Glomerular visceral epithelial cell (primary cell): ENCODE results near the gene PRRT1.

Experiments used
- DNase-seq: peaks from one replicate; pipeline ENCODE4 v3.0.0-alpha.2; 2016; ENCODE audit errors: extremely low spot score

Gene PRRT1

DNA sequence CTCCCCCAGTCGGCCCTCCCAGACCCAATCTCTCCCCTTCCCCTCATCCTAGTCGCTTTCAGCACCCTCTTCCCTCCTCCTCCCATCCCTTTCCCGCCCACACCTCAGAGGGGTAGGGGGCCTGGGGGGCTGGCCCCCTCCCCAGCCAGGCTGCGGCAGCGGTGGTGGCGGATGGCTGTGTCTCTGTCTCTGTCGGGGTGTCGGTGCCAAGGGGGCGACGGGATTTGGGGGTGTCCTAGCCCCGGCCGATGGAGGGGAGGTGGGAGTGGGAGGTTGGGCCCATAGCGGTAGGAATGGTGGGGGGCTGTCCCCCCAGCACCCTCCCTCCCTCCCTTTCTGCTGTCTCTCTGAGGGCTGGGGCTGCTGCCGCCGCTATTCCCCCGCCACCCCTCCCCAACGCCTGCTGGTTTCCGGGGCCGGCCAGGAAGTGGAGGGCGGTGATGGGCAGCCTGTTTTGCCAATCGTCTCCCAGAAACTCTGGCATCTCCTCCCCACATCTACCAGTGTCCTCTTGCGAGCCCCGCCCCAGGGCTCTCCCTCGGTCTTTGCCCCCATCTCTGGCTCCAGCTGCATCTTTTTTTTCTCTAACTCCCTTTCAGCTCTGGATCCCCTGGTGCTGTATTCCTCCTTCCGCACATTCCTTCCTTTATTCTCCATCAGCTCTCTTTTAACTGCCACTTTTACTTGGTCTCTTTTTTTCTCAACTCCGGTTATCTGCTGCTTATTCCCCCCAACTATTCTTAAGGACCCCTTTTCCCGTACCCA is 24.2 kb upstream of the PRRT1 start, which contains the start of gene AGPAT1:
Gene AGPAT1 (minus strand): TSS at position 374 of the 765 bp plus-strand sequence. CDS start 4,588 bp downstream, outside the sequence.
- peak; percentile 97 for DNase-seq

GRCh38 chr6:32175322-32175710 is 23.6 kb upstream of the PRRT1 start:
- DNase-seq, result no peak

DNA sequence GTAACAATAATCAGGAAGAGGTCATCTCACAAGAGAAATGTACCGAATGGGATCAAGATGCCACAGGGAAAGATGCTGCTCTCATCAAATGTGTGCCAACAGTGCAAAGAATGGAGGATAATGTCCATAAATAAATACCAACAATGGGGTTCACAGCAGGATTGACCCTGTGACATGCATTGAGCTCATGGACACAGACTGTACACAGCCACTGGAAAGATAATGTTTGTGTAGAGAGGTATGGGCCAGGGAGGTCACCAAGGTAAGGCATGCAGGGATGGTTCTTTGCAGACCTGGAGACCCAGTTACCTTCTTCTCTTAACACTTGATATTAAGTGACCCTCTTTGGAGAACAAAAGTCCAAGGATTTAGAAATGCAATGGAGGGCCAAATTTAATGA is 22.7 kb upstream of the PRRT1 start:
- no peak for DNase-seq

GRCh38 chr6:32173051-32173727 is 21.4 kb upstream of the PRRT1 start:
- DNase-seq, result no peak

GRCh38 chr6:32171234-32171633 is 19.5 kb upstream of the PRRT1 start:
- DNase-seq, result no peak

GRCh38 chr6:32170294-32170693 is 18.6 kb upstream of the PRRT1 start:
- DNase-seq, result peak; percentile 20

GRCh38 chr6:32168807-32169591 is 17.3 kb upstream of the PRRT1 start:
- no peak for DNase-seq

GRCh38 chr6:32168350-32168749 is 16.6 kb upstream of the PRRT1 start:
- DNase-seq, result no peak

DNA sequence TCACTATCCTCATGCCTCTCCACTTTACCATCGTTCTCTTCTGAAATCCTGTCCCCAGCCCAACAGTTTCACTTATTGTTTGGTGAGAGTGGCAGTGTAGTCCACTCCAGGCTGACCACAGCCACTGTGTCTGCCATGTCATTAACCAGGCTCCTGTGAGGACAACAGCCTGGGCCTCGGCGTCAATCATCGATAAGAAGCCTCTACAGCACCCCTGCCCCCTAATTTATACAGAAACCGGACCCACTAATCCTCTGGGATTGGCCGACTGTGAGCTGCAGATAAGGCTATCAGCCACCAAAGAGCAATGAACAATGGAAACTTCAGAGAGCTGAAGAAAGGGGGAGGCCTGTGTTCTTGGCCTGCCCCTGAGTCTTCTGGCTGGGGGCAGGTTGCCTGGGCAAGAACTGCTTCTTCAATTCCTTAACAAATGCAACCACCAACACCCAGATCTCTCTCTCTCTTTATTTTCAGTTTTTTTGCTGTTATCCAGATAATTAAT is 16.1 kb upstream of the PRRT1 start:
- DNase-seq, result no peak

DNA sequence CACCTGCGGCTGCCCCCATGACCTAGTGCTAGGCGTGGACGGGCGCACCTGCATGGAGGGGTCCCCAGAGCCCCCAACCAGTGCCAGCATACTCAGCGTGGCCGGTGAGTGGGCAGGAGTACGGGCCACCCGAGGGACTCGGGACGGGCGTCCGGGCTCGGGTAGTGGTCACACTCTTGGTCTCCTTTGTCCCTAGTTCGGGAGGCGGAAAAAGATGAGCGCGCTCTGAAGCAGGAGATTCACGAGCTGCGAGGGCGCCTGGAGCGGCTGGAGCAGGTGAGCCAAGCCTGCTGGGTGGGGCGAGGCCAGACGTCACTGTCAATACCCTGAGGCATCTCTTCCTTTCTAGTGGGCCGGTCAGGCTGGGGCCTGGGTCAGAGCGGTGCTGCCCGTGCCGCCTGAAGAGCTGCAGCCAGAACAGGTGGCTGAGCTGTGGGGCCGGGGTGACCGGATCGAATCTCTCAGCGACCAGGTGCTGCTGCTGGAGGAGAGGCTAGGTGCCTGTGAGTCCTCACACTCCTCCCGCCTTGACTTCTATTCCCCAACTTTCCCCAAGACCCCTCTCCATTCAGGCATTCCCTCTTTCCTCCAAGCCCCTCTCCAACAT is 15.5 kb upstream of the PRRT1 start:
- no peak for DNase-seq

DNA sequence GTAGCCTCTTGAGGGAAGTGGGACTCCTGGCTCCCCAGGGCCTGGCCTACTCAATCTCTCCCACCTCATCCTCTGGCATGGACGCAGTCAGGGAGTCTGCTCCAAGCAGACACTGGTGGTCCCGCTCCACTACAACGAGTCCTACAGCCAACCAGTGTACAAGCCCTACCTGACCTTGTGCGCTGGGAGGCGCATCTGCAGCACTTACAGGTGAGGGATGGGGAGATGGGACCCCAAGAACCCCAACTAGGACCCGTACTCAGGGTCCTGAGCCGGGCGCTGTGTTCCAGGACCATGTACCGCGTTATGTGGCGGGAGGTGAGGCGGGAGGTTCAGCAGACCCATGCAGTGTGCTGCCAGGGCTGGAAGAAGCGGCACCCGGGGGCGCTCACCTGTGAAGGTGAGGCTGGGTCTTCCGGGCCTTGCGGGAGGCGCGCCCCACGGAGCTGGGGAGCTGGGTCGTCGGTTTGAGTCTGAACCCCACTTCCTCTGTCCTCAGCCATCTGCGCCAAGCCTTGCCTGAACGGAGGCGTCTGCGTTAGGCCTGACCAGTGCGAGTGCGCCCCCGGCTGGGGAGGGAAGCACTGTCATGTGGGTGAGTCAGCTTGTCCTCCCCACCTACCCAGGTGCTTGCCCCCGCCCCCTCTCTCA is 14.8 kb upstream of the PRRT1 start:
- no peak for DNase-seq

DNA sequence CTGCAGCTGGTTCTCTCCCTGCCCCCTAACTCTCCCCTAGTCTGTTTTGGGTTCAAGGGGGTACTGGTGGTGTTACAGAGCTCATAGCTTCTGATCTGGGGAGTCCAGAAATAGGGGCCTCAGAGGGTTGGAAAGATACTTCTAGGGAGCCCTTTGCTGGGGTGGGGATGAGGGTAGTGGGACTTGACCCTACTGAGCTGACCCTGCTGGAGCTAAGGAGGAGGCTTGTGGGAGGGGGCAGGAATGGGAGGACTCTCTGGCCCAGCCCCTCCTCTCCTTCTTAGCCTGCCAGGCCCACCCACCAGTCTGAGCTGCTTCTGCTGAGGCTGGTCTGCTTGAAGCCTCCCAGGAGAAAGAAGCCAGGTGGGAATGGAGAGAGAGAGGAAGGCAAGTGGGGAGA is 12.6 kb upstream of the PRRT1 start, which contains the start of gene EGFL8:
Gene EGFL8 (plus strand): TSS at position 301 of the 400 bp plus-strand sequence. CDS start 1,571 bp downstream, outside the sequence.
- DNase-seq, result no peak

GRCh38 chr6:32163559-32164258 is 12.0 kb upstream of the PRRT1 start:
- no peak for DNase-seq

GRCh38 chr6:32158052-32158451 is 6.3 kb upstream of the PRRT1 start:
- DNase-seq, result no peak

- DNase-seq, result no peak
Observed at GRCh38 chr6:32156891-32157290, 5.2 kb upstream of the PRRT1 start.

DNA sequence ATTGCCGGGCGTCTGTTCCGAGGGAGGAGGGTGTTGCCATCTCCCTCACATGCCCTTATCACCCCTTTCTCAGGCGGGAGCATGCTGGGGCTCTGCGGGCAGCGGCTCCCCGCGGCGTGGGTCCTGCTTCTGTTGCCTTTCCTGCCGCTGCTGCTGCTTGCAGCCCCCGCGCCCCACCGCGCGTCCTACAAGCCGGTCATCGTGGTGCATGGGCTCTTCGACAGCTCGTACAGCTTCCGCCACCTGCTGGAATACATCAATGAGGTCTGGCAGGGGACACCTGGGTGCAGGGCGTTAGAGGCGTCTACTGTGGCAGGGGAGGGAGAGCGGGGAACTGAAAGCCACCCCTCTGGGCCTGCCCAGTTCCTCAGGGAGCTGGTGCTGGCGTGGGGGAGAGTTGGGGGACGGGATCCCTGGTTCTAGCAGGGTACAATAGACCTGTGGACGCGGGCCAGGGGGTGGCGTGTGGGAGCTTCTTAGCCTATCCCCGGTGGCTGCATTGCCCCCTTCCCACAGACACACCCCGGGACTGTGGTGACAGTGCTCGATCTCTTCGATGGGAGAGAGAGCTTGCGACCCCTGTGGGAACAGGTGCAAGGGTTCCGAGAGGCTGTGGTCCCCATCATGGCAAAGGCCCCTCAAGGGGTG is 2.9 kb upstream of the PRRT1 start:
- DNase-seq, result peak; percentile 66

DNA sequence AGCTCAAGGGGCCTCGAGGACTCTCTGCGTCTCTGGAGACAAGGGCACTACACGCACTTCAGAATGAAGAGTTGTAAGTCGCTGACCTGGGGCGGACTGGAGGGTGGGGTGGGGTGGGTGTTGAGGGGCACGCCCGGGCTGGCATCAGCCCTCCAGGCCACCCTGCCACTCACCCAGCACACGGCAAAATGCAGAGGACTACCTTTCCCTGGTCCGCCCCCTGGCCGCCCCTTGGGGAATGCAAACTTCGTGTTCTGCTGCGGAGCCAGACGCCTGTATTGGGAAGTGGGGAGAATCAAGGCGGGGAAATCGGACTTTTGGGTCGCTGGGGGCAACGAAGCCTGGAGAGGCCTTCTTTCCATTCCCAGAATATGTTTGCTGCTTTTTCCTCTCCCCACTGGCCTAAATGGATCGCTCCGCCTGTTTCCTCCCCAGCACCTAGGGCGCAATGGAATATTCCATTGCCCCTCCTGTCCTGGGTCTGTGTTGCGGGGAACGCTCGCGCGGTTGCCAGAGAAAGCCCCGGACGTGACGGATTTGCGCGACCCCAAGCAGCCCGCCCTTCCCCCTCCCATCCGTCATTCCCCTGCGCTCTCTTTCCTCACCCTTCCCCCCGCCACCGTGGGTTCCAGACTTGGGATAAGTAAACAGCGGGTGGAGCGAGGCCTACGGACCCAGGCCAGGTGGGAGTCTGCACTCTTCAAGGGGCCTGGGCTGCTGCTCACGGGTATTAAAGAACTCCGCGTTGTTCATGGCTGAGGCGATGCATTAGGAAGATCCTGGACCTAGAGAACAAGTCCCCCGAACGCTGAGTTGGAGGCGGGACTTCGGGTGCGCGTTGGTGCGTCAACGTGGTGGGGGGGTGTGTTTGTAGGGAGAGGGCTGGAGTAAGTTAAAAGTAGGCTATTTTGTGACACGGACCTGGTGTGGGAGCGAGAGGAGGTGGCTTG is 2.1 kb upstream of the PRRT1 start, which contains the start of gene PPT2:
Gene PPT2 (plus strand): TSS at position 578 of the 950 bp plus-strand sequence. CDS start 454 bp downstream, outside the sequence.
- peak; percentile 86 for DNase-seq

DNA sequence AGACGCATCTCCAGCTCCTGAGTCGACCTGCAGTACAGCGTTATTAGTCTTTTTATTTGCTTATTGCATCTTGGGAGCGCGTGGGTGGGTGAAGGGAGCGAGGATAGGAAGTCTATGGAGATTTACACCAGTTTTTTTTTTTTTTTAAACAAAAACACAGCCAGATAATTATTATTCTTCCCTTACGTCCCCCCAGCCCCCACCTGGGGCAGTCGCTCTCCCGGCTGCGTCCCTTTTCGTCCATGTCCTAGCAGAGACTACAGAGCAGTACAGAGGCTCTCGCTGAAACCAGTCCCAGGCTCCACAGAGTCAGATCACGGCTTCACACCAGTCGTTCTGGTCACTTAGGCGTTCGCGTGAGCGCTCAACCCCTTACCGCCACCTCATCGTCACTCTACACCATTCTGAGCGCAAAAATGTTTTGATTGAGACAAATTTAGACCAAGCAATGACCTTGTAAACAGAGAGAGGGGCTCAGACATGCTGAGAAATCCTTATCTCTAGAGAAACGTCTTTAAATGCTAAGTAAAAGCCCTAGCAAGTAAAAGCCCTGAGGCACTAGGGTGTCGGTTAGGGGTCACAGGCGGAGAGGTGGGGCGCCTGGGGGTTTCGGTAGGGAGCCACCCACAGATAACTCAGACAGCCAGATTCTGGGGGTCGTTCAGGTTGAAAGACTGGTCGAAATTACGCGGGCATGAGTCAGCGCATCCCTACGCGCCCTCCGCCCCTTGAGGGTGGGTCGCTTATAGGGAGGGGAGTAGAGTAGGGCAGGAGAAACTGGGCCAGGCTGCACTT is 1.2 kb upstream of the PRRT1 start:
- DNase-seq, result peak; percentile 22
